HTERT RPE-1 (cell line): ENCODE data around the gene ENPP3.

ENCODE experiments used
- in situ Hi-C: fragments of 300-500 bp; cut with MboI; formaldehyde crosslinking; loops from 4 replicates; pipeline ENCODE4 v1.14.3; 2020; ENCODE audit warnings: low sequenced_read_pairs

ENPP3 gene

DNA sequence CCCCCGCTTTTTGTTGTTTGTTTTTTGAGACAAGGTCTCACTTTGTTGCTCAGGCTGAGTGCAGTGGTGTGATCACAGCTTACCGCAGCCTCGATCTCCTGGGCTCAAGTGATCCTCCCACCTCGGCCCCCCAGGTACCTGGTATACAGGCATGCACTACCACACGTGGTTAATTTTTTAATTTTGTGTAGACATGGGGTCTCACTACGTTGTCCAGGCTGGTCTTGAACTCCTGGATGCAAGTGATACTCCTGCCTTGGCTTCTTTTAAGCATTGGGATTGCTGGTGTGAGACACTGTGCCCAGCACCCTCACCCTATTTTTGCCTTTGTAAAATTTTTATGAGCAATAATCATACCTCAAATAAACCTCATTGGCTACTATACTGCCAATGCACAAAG lies 5.5 kb downstream of the ENPP3 start:
- in situ Hi-C loops: no loop called here

DNA sequence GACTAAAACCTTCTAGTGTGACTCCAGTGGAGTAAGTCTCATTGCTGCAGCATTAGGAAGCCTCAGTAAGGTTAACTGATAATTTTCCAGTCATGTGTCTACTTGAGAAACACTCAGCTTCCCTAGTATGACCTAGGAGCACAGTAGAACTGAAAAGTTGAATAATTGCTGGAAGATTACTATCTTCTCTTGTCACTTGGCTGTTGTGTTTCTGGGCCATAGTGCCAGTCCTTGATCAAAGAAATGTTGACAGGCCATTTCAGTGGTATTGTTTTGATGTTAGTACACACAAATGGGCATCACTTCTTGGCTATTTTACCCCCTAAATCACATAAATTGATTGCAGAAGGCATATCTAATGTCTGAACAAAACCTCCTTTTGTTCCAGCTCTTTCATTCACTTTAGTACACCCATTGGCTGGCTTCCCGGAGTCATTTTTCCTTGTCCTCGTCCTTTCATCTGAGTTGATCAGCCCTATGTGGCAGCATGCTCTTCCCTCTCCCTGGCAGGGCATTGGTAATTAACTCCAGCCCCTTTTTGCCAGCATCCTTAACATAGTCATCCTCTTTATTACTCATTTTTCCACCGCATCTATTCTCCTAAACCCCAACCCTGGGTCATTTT lies 6.0 kb downstream of the ENPP3 start:
- in situ Hi-C loops: no loop called here

DNA sequence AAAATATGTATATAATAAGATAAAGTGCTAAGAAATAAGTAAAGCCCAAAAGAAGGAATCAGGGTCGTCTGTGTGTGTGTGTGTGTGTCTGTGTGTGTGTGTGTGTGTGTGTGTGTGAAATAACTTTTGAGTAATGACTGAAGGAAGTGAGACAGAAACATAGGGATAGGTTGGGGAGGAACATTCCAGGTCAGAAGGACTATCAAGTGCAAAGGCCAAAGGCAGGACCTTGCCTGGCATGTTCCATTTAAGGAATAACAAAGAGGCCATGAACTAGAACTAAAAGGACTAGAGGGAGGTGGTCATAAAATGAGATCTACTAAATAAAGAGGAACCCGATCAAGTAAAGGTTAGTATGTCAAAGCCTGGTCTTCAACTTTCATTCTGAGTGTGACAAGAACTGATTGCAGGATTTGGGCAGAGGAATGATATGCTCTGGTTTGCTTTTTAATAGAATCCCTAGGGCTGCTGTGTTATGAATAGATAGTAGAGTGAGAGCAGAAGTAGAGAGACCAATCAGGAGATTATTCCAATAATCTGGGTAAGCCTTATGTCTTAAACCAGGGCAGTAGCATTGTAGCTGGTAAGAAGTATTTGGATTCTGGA lies 6.9 kb downstream of the ENPP3 start:
- in situ Hi-C loops: no loop called here

DNA sequence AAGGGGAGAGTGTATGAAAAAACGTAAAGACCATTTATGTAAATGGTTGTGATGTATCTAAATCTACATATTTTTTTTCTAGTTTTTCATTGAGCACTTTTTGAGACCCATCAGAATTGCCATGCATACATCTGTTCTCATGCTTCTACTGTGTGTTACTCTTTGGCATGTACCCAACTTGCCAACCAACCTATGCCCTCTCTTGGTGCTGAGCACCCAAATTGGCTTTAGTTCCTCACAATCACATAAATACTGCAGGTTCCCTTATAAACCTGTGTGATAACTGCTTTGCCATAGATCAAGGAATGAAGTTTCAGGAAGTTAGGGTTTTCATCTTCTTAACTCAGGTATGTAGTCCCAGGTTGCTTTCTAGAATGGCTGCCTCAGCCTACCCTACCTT lies 7.8 kb downstream of the ENPP3 start:
- in situ Hi-C loops: no loop called here

DNA sequence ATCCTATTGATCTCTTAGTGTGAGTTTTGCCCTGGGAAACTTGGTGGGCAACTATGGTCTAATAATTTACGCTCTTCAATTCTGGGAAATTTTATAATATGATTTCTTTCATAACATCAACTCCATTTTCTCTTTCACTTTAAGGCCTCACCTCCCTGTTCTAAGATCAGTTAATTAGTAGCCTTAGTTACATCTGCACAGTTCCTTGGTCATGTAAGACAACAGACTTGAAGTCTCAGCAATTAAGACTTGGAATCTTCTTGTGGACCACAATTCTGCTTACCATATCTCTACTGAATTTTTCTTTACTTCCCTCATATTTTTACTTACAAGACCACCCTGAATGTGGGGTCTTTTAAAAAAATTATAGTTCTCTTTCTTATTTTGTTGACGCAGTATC lies 8.7 kb downstream of the ENPP3 start:
- in situ Hi-C loops: no loop called here

DNA sequence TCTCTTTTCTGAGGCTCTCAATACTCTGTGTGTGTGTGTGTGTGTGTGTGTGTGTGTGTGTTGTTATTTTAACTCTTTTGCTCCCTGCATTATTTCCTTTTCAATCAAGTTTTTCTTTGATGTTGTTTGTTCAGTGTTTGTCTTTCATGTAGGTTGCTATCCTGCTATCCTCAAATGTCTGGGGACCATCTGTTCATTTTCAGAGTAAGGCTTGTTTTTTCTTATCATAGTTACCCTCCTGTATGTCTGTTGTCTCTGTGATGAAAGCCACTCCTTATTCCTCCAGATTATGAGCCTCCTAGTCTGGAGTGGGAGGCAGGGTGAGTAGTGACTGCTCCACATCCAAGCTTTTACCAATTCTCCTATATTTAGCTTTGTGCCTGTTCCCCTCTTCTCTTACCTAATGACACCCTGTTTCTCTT lies 9.2 kb downstream of the ENPP3 start:
- in situ Hi-C loops: no loop called here

DNA sequence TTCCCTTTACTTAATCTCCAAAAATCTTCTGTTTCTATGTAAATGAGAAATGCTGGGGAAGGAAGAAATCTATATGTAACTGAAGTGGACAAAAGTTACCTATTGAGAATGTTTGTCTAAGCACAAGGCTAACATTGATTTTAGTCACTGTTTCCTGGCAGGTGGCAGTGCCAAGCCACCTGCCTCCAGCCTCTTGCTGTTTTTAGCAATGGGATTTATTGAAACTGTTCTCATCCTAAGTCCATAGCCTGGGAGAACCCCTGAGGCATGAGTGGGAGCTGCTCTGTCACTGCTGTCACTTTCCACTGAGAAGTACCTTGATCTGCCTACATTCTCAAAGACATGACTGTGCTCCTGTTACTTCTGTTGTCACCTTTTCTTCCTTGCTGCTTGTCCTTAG lies 14.7 kb downstream of the ENPP3 start:
- in situ Hi-C loops: no loop called here

DNA sequence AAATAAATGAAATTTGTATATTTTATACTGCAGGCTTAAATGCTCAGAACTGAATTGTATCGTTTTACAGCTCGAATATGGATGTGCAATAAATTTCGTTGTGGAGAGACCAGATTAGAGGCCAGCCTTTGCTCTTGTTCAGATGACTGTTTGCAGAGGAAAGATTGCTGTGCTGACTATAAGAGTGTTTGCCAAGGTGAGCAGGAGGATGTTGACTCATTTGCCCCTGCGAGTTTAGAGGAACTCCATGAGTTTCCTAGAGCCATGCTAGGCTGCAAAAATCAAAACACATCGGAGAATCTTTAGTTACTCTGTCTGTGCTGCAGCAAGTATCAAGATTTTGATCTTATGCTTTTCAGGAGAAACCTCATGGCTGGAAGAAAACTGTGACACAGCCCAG lies 15.4 kb downstream of the ENPP3 start:
- in situ Hi-C loops: no loop called here

DNA sequence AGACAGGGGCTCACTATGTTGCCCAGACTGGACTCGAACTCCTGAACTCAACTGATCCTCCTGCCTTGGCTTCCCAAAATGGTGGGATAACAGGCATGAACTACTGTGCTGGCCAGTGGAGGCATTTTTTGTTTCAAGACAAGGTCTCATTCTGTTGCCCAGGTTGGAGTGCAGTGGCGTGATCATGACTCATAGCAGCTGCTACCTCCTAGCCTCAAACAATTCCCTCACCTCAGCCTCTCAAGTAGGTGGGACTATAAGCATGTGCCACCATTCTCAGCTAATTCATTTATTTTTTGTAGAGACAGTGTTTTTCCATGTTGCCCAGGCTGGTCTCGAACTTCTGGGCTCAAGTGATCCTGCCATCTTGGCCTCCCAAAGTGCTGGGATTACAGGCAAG lies 17.2 kb downstream of the ENPP3 start:
- in situ Hi-C loops: no loop called here

DNA sequence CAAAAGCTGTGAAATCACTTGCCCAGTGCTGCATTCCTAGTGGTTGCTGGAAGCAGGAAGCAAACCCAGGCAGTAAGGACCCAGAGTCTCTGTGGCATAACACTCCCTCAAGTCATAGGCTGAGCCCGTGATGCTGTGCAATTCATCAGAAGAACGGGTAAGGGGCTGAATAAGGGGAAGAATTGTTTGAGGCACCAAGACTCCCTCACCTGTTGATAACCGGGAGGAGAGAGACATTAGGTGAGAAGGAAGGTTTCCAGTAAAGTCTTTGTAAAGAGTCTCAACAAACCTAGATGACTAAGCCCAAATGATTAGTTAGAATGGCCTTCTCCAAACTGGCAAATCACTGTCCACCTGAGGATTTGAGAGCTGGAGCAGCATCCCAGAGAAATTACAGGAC lies 18.3 kb downstream of the ENPP3 start:
- in situ Hi-C loops: no loop called here

DNA sequence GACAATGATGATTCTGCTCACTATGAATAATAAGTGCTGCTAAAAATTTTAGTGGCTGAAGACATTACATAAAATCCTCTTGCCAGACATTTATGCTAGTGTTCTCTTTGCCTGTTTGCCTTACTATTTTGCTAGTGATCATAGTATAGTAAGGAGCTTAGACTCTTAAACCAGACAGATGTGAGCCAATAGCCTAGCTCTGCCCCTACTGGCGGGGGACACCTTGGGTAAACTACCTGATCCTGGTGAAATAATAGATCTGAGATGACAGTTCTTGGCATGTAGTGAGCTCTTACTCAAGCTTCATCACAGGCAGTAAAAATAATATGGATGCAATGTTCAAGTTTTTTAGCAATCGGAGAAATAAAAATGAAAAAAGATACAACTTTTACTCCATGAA lies 18.8 kb downstream of the ENPP3 start:
- in situ Hi-C loops: no loop called here

DNA sequence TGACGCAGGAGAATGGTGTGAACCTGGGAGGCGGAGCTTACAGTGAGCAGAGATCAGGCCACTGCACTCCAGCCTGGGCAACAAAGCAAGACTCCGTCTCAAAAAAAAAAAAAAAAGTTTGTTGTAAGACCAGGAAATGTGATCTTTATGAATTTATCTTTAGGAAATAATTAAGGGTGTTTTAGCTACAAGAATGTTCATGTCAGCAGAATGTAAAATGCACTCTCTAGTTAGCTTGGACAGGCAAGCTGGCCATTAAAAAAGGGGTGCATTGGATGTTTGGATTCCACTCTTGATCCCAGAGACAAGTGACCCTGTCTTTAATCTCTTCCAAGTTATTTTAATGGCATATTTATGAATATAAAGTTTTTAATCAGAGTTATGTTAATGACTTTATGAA lies 19.6 kb downstream of the ENPP3 start:
- in situ Hi-C loops: no loop called here

DNA sequence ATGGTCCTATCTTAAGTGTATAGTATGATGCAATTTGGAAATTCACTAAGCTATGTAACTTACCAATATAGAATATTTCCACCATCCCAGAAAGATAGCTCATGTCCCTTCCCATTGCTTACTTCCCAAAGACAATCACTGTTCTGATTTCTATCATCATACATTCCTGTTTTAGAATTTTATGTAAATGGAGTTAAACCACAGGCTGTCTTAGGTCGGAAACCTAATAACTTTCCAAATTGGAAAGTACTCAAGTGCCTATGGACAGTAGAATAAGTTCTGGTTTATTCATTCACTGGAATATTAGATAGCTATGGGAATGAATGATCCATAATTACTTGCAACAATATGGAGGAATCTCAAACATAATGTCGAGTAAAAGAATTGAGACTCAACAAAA lies 20.1 kb downstream of the ENPP3 start:
- in situ Hi-C loops: no loop called here

DNA sequence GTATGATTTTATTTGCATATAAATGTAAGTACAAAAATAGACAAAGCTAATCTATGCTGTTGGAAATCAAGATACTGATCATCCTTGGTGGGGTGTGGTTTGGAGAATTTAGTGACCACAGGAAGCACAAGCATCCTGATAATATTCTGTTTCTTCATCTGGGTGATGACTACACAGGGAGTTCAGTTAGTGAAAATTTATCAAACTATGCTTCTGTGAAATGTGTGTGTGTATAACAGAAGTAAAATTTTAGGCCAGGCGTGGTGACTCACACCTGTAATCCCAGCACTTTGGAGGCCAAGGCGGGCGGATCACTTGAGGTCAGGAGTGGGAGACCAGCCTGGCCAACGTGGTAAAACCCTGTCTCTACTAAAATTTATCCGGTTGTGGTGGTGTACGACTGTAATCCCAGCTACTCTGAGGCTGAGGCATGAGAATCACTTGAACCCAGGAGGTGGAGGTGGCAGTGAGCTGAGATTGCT lies 20.6 kb downstream of the ENPP3 start:
- in situ Hi-C loops: no loop called here

DNA sequence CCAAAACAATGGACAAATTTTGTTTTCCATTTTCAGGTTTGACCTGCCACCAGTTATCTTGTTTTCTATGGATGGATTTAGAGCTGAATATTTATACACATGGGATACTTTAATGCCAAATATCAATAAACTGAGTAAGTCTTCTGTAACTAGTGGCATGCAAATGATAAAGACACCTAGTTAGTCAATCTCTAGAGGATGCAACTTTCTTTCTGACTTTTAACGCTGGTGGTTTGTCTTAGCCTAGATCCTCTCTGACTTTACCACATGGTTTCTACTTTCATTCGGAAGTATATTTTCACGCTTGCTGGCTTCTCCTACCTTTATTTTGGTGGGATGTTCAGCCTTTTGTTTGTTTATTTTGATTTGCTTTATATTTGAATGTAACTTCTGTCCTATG lies 21.2 kb downstream of the ENPP3 start:
- in situ Hi-C loops: no loop called here

DNA sequence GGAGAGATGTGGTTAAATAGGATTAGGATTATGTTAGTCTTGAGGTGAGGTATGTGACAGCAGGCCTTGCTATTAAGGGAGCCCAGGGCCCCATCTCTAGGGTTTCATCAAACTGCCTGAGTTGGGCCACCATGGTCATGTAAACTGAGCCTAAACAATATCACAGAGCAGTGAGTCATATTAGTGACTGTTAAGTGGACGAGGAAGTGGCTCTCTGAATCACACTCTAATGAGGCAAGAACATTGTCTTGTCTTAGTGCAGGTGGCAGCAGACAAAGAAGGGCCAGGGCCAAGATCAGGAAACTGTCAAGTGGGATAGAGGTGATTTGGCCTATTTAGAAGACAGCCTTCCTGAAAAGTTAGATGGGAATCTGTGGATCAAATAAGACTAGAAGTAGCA lies 23.1 kb downstream of the ENPP3 start:
- in situ Hi-C loops: no loop called here

DNA sequence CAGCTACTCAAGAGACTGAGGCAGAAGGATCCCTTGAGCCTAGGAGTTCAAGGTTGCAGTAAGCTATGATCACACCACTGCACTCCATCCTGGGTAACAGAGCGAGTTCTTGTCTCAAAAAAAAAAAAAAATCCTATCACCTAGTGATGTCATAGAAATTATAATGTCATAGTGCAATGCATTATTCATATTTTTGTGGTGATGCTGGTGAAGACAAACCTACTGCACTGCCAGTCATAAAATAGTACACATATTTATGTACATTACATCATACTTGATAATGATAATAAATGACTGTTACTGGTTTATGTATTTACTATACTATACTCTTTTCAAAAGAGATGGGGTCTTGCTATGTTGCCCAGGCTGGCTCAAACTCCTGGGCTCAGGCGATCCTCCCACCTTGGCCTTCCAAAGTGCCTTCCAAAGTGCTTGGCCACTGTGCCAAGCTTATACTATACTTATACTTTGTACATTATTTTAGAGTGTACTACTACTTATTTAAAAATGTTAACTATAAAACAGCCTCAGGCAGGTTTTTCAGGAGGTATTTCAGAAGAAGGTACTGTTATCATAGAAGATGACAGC lies 26.6 kb downstream of the ENPP3 start:
- in situ Hi-C loops: no loop called here

DNA sequence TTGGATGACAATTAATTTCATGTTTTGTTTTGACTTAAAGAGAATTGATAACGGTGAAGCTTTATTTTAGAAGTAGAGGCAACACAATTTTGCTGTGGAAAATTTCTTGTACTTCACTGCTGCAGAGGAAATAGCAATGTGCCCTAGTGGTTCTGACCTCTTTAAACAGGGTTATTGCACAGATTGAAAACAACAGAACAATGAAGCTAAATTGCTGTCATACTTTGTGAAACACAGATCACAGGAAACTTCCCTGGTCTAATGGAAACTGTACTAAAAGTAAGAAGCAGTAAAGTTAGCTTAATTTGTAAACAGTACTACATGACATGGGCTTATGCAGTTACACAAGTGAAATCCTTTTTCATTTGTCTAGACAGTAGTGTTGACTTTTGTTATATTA lies 32.8 kb downstream of the ENPP3 start:
- in situ Hi-C loops: no loop called here

DNA sequence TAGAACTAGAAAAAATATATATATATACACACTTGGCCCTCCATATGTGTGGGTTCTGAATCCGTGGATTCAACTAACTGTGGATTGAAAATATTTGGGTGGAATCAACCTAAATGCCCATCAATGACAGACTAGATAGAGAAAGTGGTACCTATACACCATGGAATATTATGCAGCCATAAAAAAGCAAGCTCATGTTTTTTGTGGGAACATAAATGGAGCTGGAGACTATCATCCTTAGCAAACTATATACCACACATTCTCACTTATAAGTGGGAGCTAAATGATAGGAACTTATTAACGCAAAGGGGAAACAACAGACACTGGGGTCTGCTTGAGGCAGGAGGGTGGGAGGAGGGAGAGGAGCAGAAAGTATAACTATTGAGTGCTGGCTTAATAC lies 36.1 kb downstream of the ENPP3 start:
- in situ Hi-C loops: no loop called here

DNA sequence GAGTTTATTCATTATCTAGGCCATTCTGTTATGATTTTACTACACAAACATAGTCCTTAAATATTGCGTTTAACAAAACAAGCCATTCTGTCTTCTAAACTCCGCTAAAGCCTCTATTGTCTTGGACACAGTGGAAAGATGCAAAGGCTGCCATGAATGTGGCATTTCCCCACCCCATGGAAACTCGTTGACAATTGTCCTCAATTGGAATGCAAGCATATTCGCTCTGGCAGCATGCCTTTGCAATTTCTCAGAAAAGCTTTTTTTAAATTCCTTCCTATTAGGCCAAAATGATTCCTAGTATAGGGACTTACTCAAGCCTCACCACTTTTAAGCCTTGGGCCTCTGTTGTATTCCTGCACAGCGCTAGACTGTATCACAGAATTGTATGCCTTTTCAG lies 41.3 kb downstream of the ENPP3 start:
- in situ Hi-C loops: no loop called here

DNA sequence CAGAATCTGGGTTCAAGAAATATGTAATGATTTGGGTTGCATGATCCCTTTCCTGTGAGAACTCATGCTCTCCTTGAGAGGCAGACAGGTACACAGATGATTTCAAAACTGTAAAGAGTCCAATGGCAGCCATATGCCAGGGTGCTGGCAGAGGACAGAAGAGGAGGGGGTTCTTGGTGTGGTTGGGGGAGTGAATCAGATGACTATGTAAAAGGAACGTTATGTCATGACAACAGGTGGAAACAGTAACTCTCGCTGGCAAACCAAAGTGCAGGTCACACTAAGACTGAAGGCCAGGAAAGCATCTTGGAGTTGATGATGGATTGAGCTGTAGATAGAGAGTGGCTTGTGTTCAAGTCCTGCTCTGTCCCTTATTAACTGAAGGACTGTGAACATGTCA lies 43.8 kb downstream of the ENPP3 start:
- in situ Hi-C loops: no loop called here

DNA sequence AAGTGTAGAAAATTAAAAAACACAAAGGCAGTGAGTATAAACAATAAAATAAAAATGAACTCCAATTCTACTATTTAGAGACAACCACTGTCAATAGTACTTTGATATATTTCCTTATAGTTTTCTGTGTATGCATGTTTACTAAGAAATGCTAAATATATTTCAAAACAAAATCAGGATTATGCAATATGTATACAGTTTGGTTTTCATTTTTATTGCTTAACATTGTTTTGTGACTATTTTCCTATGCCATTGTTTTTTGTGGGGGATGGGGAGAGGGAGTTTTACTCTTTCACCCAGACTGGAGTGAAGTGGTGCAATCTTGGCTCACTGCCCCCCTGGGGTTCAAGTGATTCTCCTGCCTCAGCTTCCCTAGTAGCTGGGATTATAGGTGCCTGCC lies 44.5 kb downstream of the ENPP3 start:
- in situ Hi-C loops: no loop called here

DNA sequence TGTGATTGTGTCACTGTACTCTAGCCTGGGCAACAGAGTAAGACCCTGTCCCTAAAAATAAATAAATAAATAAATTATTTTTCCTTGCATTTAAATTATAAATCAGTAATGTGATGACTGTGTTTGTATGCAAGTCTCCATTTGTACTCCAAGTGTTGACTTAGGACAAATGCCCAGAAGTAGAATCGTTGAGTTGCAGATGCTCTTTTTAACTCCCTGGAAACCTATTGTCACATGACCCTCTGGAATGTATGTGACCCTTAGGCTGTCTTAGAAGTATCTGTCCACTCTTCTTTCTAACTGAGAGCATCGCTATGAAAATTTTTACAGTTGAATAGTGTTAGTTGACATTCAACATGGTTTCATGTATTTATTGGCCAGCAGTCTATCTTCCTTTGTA lies 45.3 kb downstream of the ENPP3 start:
- in situ Hi-C loops: no loop called here
